ENCODE results near the gene LHFPL2. TPM values are rescaled to one million over a fixed set of nuclear protein-coding genes. Genes with fewer than 3 reads are reported as not detected.

The LHFPL2 gene
- total and polyA plus RNA-seq, 9 of the 15 experiments (the other 6 are each of a cell fraction or from before 2014, with no cell fraction given), result 1.0 to 6.6 (median 4.6) TPM

- TF ChIP-seq ZNF431 (CRISPR knock-in tag; IDR thresholded peaks at IDR 0.05), result no peak
- no peak for TF ChIP-seq STAT5A (IDR thresholded peaks at IDR 0.05; ENCODE audit: borderline replicate concordance, low read length)
- TF ChIP-seq GABPB2 (CRISPR knock-in tag; conservative IDR thresholded peaks at IDR 0.05), result no peak
- TF ChIP-seq BRF2 (IDR thresholded peaks at IDR 0.05; ENCODE audit: borderline replicate concordance, insufficient read depth, insufficient read length), result no peak
- TF ChIP-seq DIDO1 (tag; IDR thresholded peaks at IDR 0.05; ENCODE audit: low read depth), result no peak
- TF ChIP-seq ZBTB43 (CRISPR knock-in tag; IDR thresholded peaks at IDR 0.05), result no peak
Observed at GRCh38 chr5:78567617-78568016, 81.0 kb downstream of the LHFPL2 start (continued).

GRCh38 chr5:78566747-78567425 lies 81.7 kb downstream of the LHFPL2 start:
- 34% methylated on average over 7 of the region's 7 CpGs for WGBS (ENCODE audit: insufficient coverage, low coverage, missing lambda C conversion rate)
- intact Hi-C loops (cut with micrococcal nuclease), result no loop called here
- no peak for TF ChIP-seq HOMEZ (CRISPR knock-in tag; IDR thresholded peaks at IDR 0.05)
- peak; percentile 63 for TF ChIP-seq ARID1B (IDR thresholded peaks at IDR 0.05)
- no peak for TF ChIP-seq FOXJ3 (CRISPR knock-in tag; IDR thresholded peaks at IDR 0.05)
- TF ChIP-seq ZNF165 (CRISPR knock-in tag; IDR thresholded peaks at IDR 0.05; ENCODE audit: borderline replicate concordance), result no peak
- no peak for TF ChIP-seq FIP1L1 (IDR thresholded peaks at IDR 0.05; ENCODE audit: low read depth, low read length, poor library complexity, severe bottlenecking)
- TF ChIP-seq ZNF224 (CRISPR knock-in tag; IDR thresholded peaks at IDR 0.05), result no peak
- no peak for TF ChIP-seq HNRNPL (IDR thresholded peaks at IDR 0.05; ENCODE audit: low read depth, low read length)
- peak; percentile 29; the same call in 1 of the 2 replicates for TF ChIP-seq JUND (IDR thresholded peaks at IDR 0.05; ENCODE audit: borderline replicate concordance, low read depth, low read length)
- 0 out of 3 replicates have a peak, but pooled peaks have one; percentile 33 for TF ChIP-seq JUND (tag; IDR thresholded peaks at IDR 0.05; ENCODE audit: borderline replicate concordance, low read depth, low read length)
- no peak for TF ChIP-seq ATF7 (IDR thresholded peaks at IDR 0.05)

More at GRCh38 chr5:78566747-78567425, 81.7 kb downstream of the LHFPL2 start:
- Histone ChIP-seq H3K4me3 (no peak overlapping the region), H4K20me1 (replicated peaks; ENCODE audit: control insufficient read depth, insufficient read depth, low read length) (no peaks in the 10 kb centered on the region), H3K9ac (ENCODE audit: insufficient read depth in 1 of 2, low read depth in 2 of 2, low read length in 2 of 2) (no peak overlapping the region), H3K36me3 (ENCODE audit: control insufficient read depth, insufficient read depth, low read length) (no peaks in the 10 kb centered on the region), H3K27me3 (ENCODE audit: control insufficient read depth in 2 of 2, insufficient read depth in 2 of 2, low read length in 2 of 2) (no peaks in the 10 kb centered on the region), H3K27ac (ENCODE audit: extremely low read depth, low read depth, low read length) (no peak overlapping the region), H3K4me1 (replicated peaks in 1 of 2; ENCODE audit: control insufficient read depth in 2 of 2, insufficient read depth in 2 of 2, low read length in 2 of 2) (peaks cover 0 to 10% of the 10 kb centered on the region in 2 experiments; a peak in 2 of 5 replicates), H3K4me2 (ENCODE audit: insufficient read depth, low read length) (no peak overlapping the region), H3K9me3 (replicated peaks; ENCODE audit: control insufficient read depth, insufficient read depth, low read depth, low read length) (no peaks in the 10 kb centered on the region), H3K9me1 (ENCODE audit: control insufficient read depth, insufficient read depth, low read length) (no peaks in the 10 kb centered on the region), H3K79me2 (ENCODE audit: control insufficient read depth, insufficient read depth, low read length) (no peaks in the 10 kb centered on the region), H2AFZ (ENCODE audit: low read depth, low read length) (peak overlapping the region; percentile 28; the same call in 1 of the 2 replicates)
- DNase-seq (ENCODE audit: extremely low read depth in 1 of 4, low spot score in 3 of 4) (no peak), FAIRE-seq (peak; percentile 6), ATAC-seq (no peak)
- BruUV-seq (replicated peaks), result no TSS peak
- in situ Hi-C loops (cut with MboI), result no loop called here
- POLR2A ChIA-PET, result interaction anchor here (0.9 kb wide), 1 partner anchor 12 kb away, joined by 3 read pairs; no protein-coding TSS in a partner anchor
- CTCF ChIA-PET (ENCODE audit: low intra/inter-chr PET ratio), result no interaction called here

All from K562 (cell line).